Kidney glomerular epithelial cell (primary cell): ENCODE measurements around the gene PTCD2.

Source experiments
- DNase-seq: peaks from one replicate; lab custom pipeline; 2025; lab: John Stamatoyannopoulos, UW

The PTCD2 gene

GRCh38 chr5:72346398-72346797, 26.2 kb downstream of the PTCD2 start:
- DNase-seq: no peak

- peak; percentile 6 for DNase-seq
Observed at GRCh38 chr5:72347801-72348308, 27.7 kb downstream of the PTCD2 start.

GRCh38 chr5:72351376-72351775, 31.2 kb downstream of the PTCD2 start:
- DNase-seq: no peak

GRCh38 chr5:72352616-72353015, 32.4 kb downstream of the PTCD2 start:
- no peak for DNase-seq

- DNase-seq: no peak
Observed at GRCh38 chr5:72353046-72353445, 32.9 kb downstream of the PTCD2 start.

- DNase-seq: peak; percentile 37
Observed at GRCh38 chr5:72355706-72356299, 35.6 kb downstream of the PTCD2 start.

- no peak for DNase-seq
Observed at GRCh38 chr5:72356361-72356760, 36.2 kb downstream of the PTCD2 start.

GRCh38 chr5:72358925-72359324, 38.8 kb downstream of the PTCD2 start:
- DNase-seq: no peak

- no peak for DNase-seq
Observed at GRCh38 chr5:72359886-72360285, 39.7 kb downstream of the PTCD2 start.

GRCh38 chr5:72363166-72363802, 43.1 kb downstream of the PTCD2 start:
- DNase-seq: peak; percentile 75

- DNase-seq: no peak
Observed at GRCh38 chr5:72364171-72364570, 44.0 kb downstream of the PTCD2 start.

- DNase-seq: no peak
Observed at GRCh38 chr5:72364951-72365350, 44.8 kb downstream of the PTCD2 start.

GRCh38 chr5:72366324-72366976, 46.3 kb downstream of the PTCD2 start:
- DNase-seq: peak; percentile 89

- DNase-seq: no peak
Observed at GRCh38 chr5:72368271-72368670, 48.1 kb downstream of the PTCD2 start.

- DNase-seq: peak; percentile 10
Observed at GRCh38 chr5:72369301-72369700, 49.1 kb downstream of the PTCD2 start.

GRCh38 chr5:72369711-72370110, 49.5 kb downstream of the PTCD2 start:
- DNase-seq: no peak

- DNase-seq: no peak
Observed at GRCh38 chr5:72372331-72372730, 52.2 kb downstream of the PTCD2 start.

GRCh38 chr5:72372923-72373322, 52.8 kb downstream of the PTCD2 start:
- no peak for DNase-seq

GRCh38 chr5:72374844-72375243, 54.7 kb downstream of the PTCD2 start:
- no peak for DNase-seq

GRCh38 chr5:72376381-72376780, 56.2 kb downstream of the PTCD2 start:
- DNase-seq: no peak

GRCh38 chr5:72377910-72378638, 57.9 kb downstream of the PTCD2 start:
- DNase-seq: no peak

GRCh38 chr5:72378639-72379289, 58.6 kb downstream of the PTCD2 start:
- peak; percentile 67 for DNase-seq
